ENCODE measurements around the gene RAD51B. TPM values are rescaled to one million over a fixed set of nuclear protein-coding genes. Genes with fewer than 3 reads are reported as not detected.

The RAD51B gene
- total and polyA plus RNA-seq, 3 donors from 2014 or later: 5.5 to 22.5 (median 19.1) TPM

GRCh38 chr14:68389943-68390342 lies 570.4 kb downstream of the RAD51B start:
- Histone ChIP-seq H3K27ac (peak overlapping the region in 1 of 2 donors; percentile 75), H3K9me3 (no peaks in the 10 kb centered on the region), H3K27me3 (no peaks in the 10 kb centered on the region), H3K4me3 (no peak overlapping the region), H3K36me3 (ENCODE audit: low read depth, missing control alignments) (no peaks in the 10 kb centered on the region), H3K4me1 (peaks cover 34% of the 10 kb centered on the region)
- DNase-seq: no peak
- TF ChIP-seq POLR2A (IDR thresholded peaks at IDR 0.05): no peak
- no peak for TF ChIP-seq CTCF (IDR thresholded peaks at IDR 0.05)
- WGBS, 2 donors: 54 to 64% methylated on average over 3 of the region's 3 CpGs
- intact Hi-C loops (cut with DNase I; ENCODE audit: low total_unique reads): no loop called here

- Histone ChIP-seq H3K36me3 (ENCODE audit: low read depth, missing control alignments) (no peaks in the 10 kb centered on the region), H3K4me1 (peaks cover 40% of the 10 kb centered on the region), H3K27me3 (no peaks in the 10 kb centered on the region), H3K9me3 (no peaks in the 10 kb centered on the region), H3K4me3 (no peak overlapping the region), H3K27ac (peak overlapping the region in 1 of 2 donors; percentile 75)
- intact Hi-C loops (cut with DNase I; ENCODE audit: low total_unique reads): no loop called here
- no peak for DNase-seq
- 83 to 84% methylated on average over 2 of the region's 2 CpGs for WGBS, 2 donors
- no peak for TF ChIP-seq POLR2A (IDR thresholded peaks at IDR 0.05)
- TF ChIP-seq CTCF (IDR thresholded peaks at IDR 0.05): no peak
Measured at GRCh38 chr14:68390741-68391140, 571.2 kb downstream of the RAD51B start.

GRCh38 chr14:68391311-68392014 lies 571.9 kb downstream of the RAD51B start:
- no peaks in the 10 kb centered on the region for H3K36me3 ChIP-seq (ENCODE audit: low read depth, missing control alignments)
- intact Hi-C loops (cut with DNase I; ENCODE audit: low total_unique reads): no loop called here
- no peak overlapping the region for H3K4me3 ChIP-seq
- peak; percentile 32 for DNase-seq
- TF ChIP-seq POLR2A (IDR thresholded peaks at IDR 0.05) (no peak), CTCF (IDR thresholded peaks at IDR 0.05) (no peak)
- 35 to 51% methylated on average over 4 of the region's 4 CpGs for WGBS, 2 donors
- H3K4me1 ChIP-seq: peaks cover 40% of the 10 kb centered on the region
- no peaks in the 10 kb centered on the region for H3K9me3 ChIP-seq
- H3K27ac ChIP-seq: peak overlapping the region; percentile 8 to 75
- H3K27me3 ChIP-seq: no peaks in the 10 kb centered on the region

GRCh38 chr14:68392393-68393141 lies 573.0 kb downstream of the RAD51B start:
- H3K27ac ChIP-seq: peak overlapping the region; percentile 55 to 75
- no peak overlapping the region for H3K4me3 ChIP-seq
- H3K9me3 ChIP-seq: no peaks in the 10 kb centered on the region
- DNase-seq: peak; percentile 56
- no peaks in the 10 kb centered on the region for H3K27me3 ChIP-seq
- TF ChIP-seq CTCF (IDR thresholded peaks at IDR 0.05): no peak
- no peak for TF ChIP-seq POLR2A (IDR thresholded peaks at IDR 0.05)
- intact Hi-C loops (cut with DNase I; ENCODE audit: low total_unique reads): no loop called here
- peaks cover 45% of the 10 kb centered on the region for H3K4me1 ChIP-seq
- WGBS, 2 donors: 58 to 59% methylated on average over 7 of the region's 7 CpGs
- no peaks in the 10 kb centered on the region for H3K36me3 ChIP-seq (ENCODE audit: low read depth, missing control alignments)
